ENCODE data around the gene SUSD1. TPM values are rescaled to one million over a fixed set of nuclear protein-coding genes. Genes with fewer than 3 reads are reported as not detected.
"Not testable (repeated sequence)": the region's sequence is repeated elsewhere in the genome, so short reads cannot be mapped to it uniquely, and the experiment has no call there.

The SUSD1 gene
- total RNA-seq, 1 donor from 2014 or later, result 7.6 TPM

GRCh38 chr9:112081918-112082729, 93.0 kb downstream of the SUSD1 start:
- Mint-ChIP-seq H3K27ac (no peak overlapping the region), H3K4me1 (ENCODE audit: low read depth) (no peaks in the 10 kb centered on the region), H3K9me3 (no peaks in the 10 kb centered on the region), H3K27me3 (ENCODE audit: low read depth) (no peaks in the 10 kb centered on the region), H3K4me3 (ENCODE audit: low read depth) (no peak overlapping the region), H3K36me3 (ENCODE audit: low read depth) (peaks cover 10% of the 10 kb centered on the region)
- intact Hi-C loops (cut with micrococcal nuclease), result no loop called here
- DNase-seq (ENCODE audit: low spot score), result no peak

GRCh38 chr9:112080831-112081542, 94.1 kb downstream of the SUSD1 start:
- DNase-seq (ENCODE audit: low spot score), result no peak
- H3K36me3 Mint-ChIP-seq (ENCODE audit: low read depth), result peaks cover 10% of the 10 kb centered on the region
- no peaks in the 10 kb centered on the region for H3K9me3 Mint-ChIP-seq
- no peak overlapping the region for H3K4me3 Mint-ChIP-seq (ENCODE audit: low read depth)
- no peak overlapping the region for H3K27ac Mint-ChIP-seq
- H3K27me3 Mint-ChIP-seq (ENCODE audit: low read depth), result no peaks in the 10 kb centered on the region
- intact Hi-C loops (cut with micrococcal nuclease), result no loop called here
- H3K4me1 Mint-ChIP-seq (ENCODE audit: low read depth), result peaks cover 2% of the 10 kb centered on the region

GRCh38 chr9:112078432-112078831, 96.7 kb downstream of the SUSD1 start:
- intact Hi-C loops (cut with micrococcal nuclease), result no loop called here
- Mint-ChIP-seq H3K4me1 (ENCODE audit: low read depth) (peaks cover 9% of the 10 kb centered on the region), H3K4me3 (ENCODE audit: low read depth) (no peak overlapping the region), H3K9me3 (no peaks in the 10 kb centered on the region), H3K27ac (no peak overlapping the region), H3K36me3 (ENCODE audit: low read depth) (peaks cover 16% of the 10 kb centered on the region), H3K27me3 (ENCODE audit: low read depth) (peaks cover 1% of the 10 kb centered on the region)
- DNase-seq (ENCODE audit: low spot score), result no peak

GRCh38 chr9:112076814-112077213, 98.3 kb downstream of the SUSD1 start:
- no peak overlapping the region for H3K27ac Mint-ChIP-seq
- no peak for DNase-seq (ENCODE audit: low spot score)
- H3K4me1 Mint-ChIP-seq (ENCODE audit: low read depth), result peaks cover 9% of the 10 kb centered on the region
- peaks cover 1% of the 10 kb centered on the region for H3K27me3 Mint-ChIP-seq (ENCODE audit: low read depth)
- peaks cover 13% of the 10 kb centered on the region for H3K36me3 Mint-ChIP-seq (ENCODE audit: low read depth)
- H3K9me3 Mint-ChIP-seq, result no peaks in the 10 kb centered on the region
- intact Hi-C loops (cut with micrococcal nuclease), result no loop called here
- H3K4me3 Mint-ChIP-seq (ENCODE audit: low read depth), result no peak overlapping the region

GRCh38 chr9:112075009-112075378, 100.1 kb downstream of the SUSD1 start:
- no peak overlapping the region for H3K27ac Mint-ChIP-seq
- H3K27me3 Mint-ChIP-seq (ENCODE audit: low read depth), result peaks cover 1% of the 10 kb centered on the region
- no peak overlapping the region for H3K4me3 Mint-ChIP-seq (ENCODE audit: low read depth)
- peaks cover 7% of the 10 kb centered on the region for H3K36me3 Mint-ChIP-seq (ENCODE audit: low read depth)
- intact Hi-C loops (cut with micrococcal nuclease), result loop anchor here (2.0 kb wide), 1 partner anchor 476 kb away; the partner anchor contains the start of gene PTGR1
- DNase-seq (ENCODE audit: low spot score), result no peak
- H3K9me3 Mint-ChIP-seq, result no peaks in the 10 kb centered on the region
- H3K4me1 Mint-ChIP-seq (ENCODE audit: low read depth), result peaks cover 9% of the 10 kb centered on the region

- H3K9me3 Mint-ChIP-seq, result no peaks in the 10 kb centered on the region
- intact Hi-C loops (cut with micrococcal nuclease), result loop anchor here (1.0 to 5.0 kb wide), 4 partner anchors 37 to 476 kb away; partner anchors contain the start of genes PTGR1 and UGCG
- H3K4me1 Mint-ChIP-seq (ENCODE audit: low read depth), result peaks cover 9% of the 10 kb centered on the region
- no peak overlapping the region for H3K4me3 Mint-ChIP-seq (ENCODE audit: low read depth)
- peaks cover 5% of the 10 kb centered on the region for H3K36me3 Mint-ChIP-seq (ENCODE audit: low read depth)
- no peak overlapping the region for H3K27ac Mint-ChIP-seq
- peaks cover 1% of the 10 kb centered on the region for H3K27me3 Mint-ChIP-seq (ENCODE audit: low read depth)
- DNase-seq (ENCODE audit: low spot score), result peak; percentile 31
These were observed 100.7 kb downstream of the SUSD1 start for GRCh38 chr9:112074250-112075008.

GRCh38 chr9:112073639-112074173, 101.4 kb downstream of the SUSD1 start:
- not testable (repeated sequence) for H3K4me3 Mint-ChIP-seq (ENCODE audit: low read depth); H3K27ac Mint-ChIP-seq; H3K27me3 Mint-ChIP-seq (ENCODE audit: low read depth); H3K4me1 Mint-ChIP-seq (ENCODE audit: low read depth); H3K9me3 Mint-ChIP-seq; DNase-seq (ENCODE audit: low spot score); H3K36me3 Mint-ChIP-seq (ENCODE audit: low read depth)
- intact Hi-C loops (cut with micrococcal nuclease), result loop anchor here (1.0 to 5.0 kb wide), 4 partner anchors 36 to 475 kb away; partner anchors contain the start of genes PTGR1 and UGCG

GRCh38 chr9:112072721-112073638, 102.1 kb downstream of the SUSD1 start:
- Mint-ChIP-seq H3K27me3 (ENCODE audit: low read depth) (peaks cover 1% of the 10 kb centered on the region), H3K4me3 (ENCODE audit: low read depth) (no peak overlapping the region), H3K4me1 (ENCODE audit: low read depth) (peaks cover 9% of the 10 kb centered on the region)

GRCh38 chr9:112069318-112070169, 105.6 kb downstream of the SUSD1 start:
- Mint-ChIP-seq H3K4me3 (ENCODE audit: low read depth) (no peak overlapping the region), H3K27me3 (ENCODE audit: low read depth) (no peaks in the 10 kb centered on the region), H3K4me1 (ENCODE audit: low read depth) (peaks cover 3% of the 10 kb centered on the region), H3K27ac (no peak overlapping the region), H3K36me3 (ENCODE audit: low read depth) (peaks cover 7% of the 10 kb centered on the region), H3K9me3 (no peaks in the 10 kb centered on the region)
- intact Hi-C loops (cut with micrococcal nuclease), result loop anchor here (5.0 kb wide), 2 partner anchors 32 to 172 kb away; partner anchors contain the start of gene UGCG
- DNase-seq (ENCODE audit: low spot score), result no peak

More at GRCh38 chr9:112072721-112073638, 102.1 kb downstream of the SUSD1 start:
- intact Hi-C loops (cut with micrococcal nuclease), result loop anchor here (5.0 kb wide), 2 partner anchors 36 to 176 kb away; partner anchors contain the start of gene UGCG
- H3K27ac Mint-ChIP-seq, result no peak overlapping the region
- no peaks in the 10 kb centered on the region for H3K9me3 Mint-ChIP-seq
- H3K36me3 Mint-ChIP-seq (ENCODE audit: low read depth), result peaks cover 9% of the 10 kb centered on the region
- DNase-seq (ENCODE audit: low spot score), result no peak

GRCh38 chr9:112065806-112066606, 109.1 kb downstream of the SUSD1 start:
- Mint-ChIP-seq H3K4me3 (ENCODE audit: low read depth) (no peak overlapping the region), H3K27ac (no peak overlapping the region), H3K4me1 (ENCODE audit: low read depth) (peaks cover 11% of the 10 kb centered on the region), H3K9me3 (no peaks in the 10 kb centered on the region), H3K27me3 (ENCODE audit: low read depth) (no peaks in the 10 kb centered on the region), H3K36me3 (ENCODE audit: low read depth) (peaks cover 22% of the 10 kb centered on the region)
- intact Hi-C loops (cut with micrococcal nuclease), result no loop called here
- no peak for DNase-seq (ENCODE audit: low spot score)

Measured in activated T-helper 2 cell treated with anti-CD3 and anti-CD28 coated beads, Interferon-gamma antibody, Interleukin-2, Interleukin-4, amounts not matched to agents 10 μg/mL and 5 μg/mL and 100 μg/mL, durations not matched to agents 14 hours and 24 hours and 36 hours (primary cell).